Measurements from ENCODE around the gene PALD1.

- no peak for TF ChIP-seq CTCF (IDR thresholded peaks at IDR 0.05)
- no peak for TF ChIP-seq POLR2A (IDR thresholded peaks at IDR 0.05)
These were observed 88.1 kb downstream of the PALD1 start for GRCh38 chr10:70566515-70567290.

Data from lower leg skin (tissue), 3 donors.